Measurements from ENCODE around the gene USP30.
"Not testable (repeated sequence)": the region's sequence is repeated elsewhere in the genome, so short reads cannot be mapped to it uniquely, and the experiment has no call there.

USP30 gene, protein sequence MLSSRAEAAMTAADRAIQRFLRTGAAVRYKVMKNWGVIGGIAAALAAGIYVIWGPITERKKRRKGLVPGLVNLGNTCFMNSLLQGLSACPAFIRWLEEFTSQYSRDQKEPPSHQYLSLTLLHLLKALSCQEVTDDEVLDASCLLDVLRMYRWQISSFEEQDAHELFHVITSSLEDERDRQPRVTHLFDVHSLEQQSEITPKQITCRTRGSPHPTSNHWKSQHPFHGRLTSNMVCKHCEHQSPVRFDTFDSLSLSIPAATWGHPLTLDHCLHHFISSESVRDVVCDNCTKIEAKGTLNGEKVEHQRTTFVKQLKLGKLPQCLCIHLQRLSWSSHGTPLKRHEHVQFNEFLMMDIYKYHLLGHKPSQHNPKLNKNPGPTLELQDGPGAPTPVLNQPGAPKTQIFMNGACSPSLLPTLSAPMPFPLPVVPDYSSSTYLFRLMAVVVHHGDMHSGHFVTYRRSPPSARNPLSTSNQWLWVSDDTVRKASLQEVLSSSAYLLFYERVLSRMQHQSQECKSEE
- 6.0 to 21.6 (median 14.9) reads per million in 18 experiments for total RNA-seq

DNA sequence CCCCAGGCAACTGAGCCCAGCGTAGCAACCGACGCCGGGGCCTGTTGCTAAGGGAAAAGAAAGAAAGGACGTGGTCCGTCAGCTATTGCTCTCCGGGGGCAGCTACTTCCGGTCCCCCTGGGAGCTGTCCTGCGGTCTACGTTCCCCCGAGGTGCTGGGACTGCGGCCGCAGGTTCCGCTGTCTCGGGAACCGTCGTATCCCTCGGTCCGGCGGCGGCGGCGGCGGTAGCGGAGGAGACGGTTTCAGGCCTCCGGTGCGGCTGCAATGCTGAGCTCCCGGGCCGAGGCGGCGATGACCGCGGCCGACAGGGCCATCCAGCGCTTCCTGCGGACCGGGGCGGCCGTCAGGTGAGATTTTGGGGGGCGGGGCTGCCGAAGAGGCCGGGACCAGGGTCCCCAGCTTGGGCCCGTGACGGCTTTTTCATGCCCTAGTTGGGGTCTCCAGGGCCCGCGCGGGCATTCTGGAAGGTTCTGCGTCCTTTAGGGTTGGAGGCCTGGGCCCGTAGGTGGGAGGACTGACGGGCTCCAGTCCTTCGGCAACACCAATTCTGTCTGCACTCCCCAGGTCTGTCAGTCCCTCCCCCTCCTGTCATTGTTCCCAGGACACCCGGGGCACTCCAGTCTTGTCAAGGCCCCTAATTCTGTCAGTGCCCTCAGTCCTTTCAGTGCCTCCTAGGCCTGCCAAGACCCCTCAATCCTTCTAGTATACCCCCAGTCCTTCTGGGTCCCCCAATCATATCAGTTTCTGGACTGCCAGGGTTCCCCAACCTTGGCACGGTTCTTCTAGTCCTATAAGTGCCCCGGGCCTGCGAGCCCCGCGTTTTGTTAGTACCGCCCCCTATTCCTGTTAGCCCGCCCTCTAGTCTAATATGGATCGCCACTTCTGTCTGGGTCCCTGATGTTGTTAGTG, at the start of gene USP30:
TSS of gene USP30 (plus strand) at position 163 of the 910 bp plus-strand sequence. CDS start at position 266, 103 bp downstream.
- DNase-seq: peak; percentile 89

DNA sequence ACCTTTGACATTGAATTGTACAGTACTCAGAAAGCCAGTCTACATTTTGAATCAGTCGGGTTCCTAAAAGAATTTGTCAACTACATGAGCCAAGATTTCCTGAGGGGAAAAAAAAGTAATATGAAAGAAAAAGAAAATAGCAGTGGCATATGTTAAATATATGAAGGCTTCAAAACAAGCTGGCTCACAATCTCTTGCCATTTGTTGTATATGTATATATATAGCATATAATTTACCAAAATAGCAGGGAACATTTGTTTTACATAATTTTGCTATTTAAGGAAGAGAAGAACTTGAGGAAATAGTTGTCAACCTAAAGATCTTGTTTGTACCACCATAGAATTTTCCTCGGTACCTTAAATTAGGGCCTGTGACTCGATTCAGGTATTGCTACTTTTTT, 48.4 kb upstream of the USP30 start:
- DNase-seq: no peak

DNA sequence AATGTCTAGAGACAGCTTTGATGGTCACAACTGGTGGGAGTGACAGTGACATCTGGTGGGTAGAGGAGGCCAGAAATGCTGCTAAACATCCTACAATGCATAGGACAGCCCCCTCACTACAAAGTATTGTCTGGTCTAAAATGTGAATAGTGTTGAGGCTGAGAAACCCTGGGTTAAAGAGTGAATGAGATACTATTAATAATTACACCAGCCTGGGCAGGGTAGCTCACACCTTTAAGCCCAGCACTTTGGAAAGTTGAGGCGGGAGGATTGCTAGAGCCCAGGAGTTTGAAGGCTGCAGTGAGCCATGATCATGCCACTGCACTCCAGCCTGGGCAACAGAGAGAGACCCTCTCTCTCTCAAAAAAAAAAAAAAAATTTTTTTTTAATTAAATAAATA, 42.6 kb upstream of the USP30 start:
- no peak for DNase-seq

DNA sequence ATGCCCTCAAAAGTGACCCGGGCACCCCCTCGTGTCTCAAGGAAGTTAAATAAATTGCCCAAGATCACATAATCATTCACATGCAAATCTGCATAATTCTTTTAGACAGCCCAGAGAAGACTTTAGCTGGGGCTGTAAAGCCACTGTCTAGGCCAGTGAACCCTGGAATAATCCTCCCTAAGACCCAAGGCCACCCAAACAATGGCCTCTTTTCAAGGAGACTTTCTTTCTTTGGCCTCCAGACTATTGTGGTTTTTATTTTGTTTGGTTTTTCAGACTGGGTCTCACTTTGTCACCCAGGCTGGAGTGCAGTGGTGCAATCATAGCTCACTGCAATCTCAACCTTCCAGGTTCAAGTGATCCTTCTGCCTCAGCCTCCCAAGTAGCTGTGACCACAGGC, 42.1 kb upstream of the USP30 start:
- no peak for DNase-seq

DNA sequence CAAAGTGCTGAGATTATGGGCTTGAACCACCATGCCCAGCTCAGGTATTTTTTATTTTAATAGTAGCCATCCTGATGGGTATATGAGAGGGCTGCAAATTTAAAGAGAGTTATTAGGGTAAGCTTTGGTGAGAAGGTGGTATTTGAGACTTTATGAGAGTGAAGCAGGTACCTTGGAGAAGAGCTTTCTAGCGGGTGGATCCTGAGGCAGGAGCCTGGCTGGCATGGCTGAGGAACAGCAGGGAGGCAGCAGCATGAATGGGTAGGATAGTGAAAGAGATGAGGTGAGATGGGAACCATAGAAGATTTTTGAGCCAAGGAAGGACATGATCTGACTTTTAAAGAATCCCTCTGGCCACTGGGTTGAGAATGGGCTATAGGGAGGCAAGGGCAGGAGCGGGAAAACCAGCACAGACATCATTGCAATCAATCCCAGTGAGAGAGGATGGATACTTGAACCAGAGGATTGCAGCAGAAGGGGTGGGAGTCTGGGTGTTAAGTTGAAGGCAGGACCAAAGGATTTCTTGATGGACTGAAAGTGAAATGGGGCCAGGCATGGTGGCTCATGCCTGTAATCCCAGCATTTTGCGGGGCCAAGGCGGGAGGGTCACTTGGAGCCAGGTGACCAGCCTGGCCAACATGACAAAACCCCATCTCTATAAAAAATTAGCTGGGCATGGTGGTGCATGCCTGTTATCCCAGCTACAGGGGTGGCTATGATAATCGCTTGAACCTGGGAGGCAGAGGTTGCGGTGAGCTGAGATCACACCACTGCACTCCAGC, 37.2 kb upstream of the USP30 start:
- no peak for DNase-seq

DNA sequence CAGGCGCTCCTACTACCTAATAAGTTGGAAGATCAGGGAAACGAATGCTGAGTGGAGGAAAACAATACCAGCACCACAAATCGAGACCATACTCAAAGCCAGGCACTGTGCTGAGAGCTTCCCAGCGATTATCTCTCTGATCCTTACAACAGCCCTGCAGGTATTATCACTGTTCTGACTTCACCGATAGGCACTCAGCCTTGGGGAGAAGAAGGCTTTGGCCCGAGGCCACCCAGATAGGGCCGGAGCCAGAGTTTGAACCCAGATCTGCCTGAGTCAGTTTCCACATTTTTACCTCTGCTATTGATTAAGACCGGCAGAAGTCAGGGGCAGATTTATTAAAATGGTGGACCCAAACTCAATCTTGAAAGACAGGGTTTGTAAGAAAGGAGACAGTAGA, 36.4 kb upstream of the USP30 start:
- no peak for DNase-seq

DNA sequence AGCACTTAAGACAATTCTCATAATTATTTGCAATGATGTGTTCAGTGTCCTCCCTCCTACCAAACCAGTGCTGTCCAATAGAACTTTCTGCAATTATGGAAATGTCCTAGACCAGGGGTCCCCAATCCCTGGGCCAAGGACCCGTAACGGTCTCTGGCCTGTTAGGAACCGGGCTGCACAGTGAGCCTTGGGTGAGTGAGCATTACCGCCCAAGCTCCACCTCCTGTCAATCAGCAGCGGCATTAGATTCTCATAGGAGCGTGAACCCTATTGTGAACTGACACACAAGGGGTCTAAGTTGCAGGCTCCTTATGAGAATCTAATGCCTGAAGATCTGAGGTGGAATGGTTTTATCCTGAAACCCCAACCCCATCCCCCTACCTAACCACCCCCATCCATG, 35.4 kb upstream of the USP30 start:
- no peak for DNase-seq

DNA sequence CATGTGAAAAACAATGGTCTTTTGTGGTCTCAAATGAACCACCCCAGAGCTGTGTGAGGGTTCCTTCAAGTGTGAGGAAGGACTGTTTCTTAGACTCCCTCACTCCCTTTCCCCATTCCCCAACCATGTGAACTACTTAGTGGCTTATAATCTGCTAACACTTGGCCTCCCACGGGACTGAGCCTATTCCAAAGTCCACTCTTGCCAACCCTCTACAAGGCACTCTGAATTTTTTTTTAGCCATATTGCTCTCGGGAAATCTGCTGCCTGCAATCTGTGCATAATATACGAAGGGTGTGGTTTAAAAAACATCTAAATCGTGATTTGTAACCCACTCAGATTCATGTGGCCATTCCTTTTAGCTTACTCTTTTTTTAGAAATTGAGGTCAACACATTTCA, 34.1 kb upstream of the USP30 start:
- no peak for DNase-seq

DNA sequence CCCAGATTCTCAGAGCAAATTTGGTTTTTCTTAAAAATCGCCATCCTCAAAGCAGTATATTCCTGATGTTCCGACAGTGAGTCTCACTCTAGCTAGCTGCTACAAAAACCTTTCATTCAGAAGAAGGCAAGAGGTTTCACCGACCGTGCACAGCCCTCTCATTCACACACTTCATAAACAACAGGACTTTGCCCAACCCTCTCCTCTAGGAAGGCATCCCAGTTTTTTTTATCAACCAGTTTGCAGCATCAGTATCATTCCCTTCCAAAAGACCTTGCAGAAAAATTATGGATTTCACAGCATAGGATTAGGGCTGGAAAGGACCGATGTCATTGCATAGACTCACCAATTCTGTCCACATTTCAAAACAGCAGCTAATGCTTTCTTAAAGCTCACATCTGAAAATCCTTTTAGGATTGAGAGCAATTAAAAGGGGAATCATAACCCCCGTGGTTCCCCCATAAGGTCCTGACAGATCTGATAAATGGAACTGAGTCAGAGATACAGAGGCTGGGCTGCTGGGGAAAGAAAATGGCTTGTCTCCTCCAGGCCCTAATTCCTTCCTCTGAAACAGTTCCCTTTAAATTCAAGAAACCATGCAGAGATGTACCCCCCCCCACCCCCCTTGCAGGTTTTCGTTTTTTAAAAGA, 32.1 kb upstream of the USP30 start:
- no peak for DNase-seq

DNA sequence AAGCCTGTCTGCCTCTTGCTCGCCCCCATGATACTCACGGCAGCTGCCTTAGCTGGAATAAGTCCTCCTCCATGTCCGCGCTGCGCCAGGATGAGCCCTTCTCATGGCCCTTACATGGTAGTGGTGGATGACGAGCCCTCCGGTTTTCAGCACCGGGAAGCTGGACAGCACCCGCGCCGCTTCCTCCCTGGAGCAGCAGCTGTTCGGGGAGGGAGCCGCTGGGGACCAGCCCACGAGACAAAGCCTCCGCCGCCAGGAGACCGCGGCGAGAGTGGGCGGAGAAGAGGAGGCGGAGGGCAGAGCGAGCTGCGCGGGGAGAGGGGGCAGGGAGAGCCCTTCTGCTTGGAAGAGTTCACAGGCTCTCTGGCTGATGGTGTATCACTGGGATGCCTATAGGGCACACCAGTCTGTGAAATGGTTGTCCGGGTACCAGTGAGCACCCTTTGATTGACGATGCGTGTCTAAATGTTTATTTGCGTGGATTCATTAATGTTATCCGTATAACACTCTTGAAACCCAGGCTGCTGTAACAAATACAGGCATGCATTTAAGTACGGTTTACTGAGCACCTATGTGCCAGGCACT, 31.5 kb upstream of the USP30 start, which contains the start of gene SVOP:
TSS of gene SVOP (minus strand) at position 273 of the 585 bp plus-strand sequence. CDS start at position 73, 200 bp downstream.
- peak; percentile 70 to 85 for DNase-seq

DNA sequence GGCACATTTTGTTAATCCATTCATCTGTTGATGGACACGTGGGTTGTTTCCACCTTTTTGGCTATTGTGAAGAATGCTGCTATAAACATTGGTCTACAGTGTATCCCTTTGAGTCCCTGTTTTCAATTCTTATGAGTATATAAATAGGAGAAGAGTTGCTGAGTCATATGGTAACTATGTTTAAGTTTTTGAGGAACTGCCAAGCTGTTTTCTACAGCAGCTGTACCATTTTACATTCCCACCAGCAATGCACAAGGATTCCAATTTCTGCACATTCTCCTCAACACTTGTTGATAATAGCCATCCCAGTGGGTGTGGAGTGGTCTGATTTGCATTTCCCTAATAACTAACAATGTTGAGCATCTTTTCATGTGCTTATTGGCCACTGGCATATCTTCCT, 24.6 kb upstream of the USP30 start:
- DNase-seq: peak; percentile 20 to 48

DNA sequence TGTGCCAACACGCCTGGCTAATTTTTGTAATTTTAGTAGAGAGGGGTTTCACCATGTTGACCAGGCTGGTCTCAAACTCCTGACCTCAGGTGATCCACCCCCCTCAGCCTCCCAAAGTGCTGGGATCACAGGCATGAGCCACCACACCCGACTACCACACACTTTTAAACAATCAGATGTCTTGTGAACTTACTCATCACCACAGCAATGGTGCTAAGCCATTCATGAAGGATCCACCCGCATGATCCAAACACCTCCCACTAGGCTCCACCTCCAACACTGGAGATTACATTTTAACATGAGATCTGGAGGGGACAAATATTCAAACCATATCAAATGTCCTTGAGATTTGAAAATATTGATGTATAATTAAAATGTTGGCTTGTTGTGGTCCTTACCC, 23.8 kb upstream of the USP30 start:
- not testable (repeated sequence) for DNase-seq

DNA sequence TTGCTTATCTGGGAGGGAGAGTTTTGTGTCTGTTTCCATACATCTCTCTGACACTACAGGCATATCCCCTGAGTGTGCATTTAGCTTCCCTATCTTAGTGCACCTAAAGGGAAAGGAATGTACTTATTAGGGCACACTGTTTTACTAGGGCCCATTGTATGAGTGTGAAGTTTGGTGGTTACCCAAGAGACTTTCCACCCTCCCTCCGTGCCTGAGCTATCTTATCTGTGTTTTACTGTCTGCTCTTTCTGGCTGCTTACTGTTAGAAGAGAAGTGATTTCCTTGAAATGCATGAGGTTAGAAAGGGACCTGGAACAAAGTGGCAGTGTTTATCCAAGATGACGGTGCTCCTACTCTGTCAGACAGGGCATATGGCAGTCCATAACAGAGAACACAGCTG, 23.0 kb upstream of the USP30 start:
- DNase-seq: no peak

DNA sequence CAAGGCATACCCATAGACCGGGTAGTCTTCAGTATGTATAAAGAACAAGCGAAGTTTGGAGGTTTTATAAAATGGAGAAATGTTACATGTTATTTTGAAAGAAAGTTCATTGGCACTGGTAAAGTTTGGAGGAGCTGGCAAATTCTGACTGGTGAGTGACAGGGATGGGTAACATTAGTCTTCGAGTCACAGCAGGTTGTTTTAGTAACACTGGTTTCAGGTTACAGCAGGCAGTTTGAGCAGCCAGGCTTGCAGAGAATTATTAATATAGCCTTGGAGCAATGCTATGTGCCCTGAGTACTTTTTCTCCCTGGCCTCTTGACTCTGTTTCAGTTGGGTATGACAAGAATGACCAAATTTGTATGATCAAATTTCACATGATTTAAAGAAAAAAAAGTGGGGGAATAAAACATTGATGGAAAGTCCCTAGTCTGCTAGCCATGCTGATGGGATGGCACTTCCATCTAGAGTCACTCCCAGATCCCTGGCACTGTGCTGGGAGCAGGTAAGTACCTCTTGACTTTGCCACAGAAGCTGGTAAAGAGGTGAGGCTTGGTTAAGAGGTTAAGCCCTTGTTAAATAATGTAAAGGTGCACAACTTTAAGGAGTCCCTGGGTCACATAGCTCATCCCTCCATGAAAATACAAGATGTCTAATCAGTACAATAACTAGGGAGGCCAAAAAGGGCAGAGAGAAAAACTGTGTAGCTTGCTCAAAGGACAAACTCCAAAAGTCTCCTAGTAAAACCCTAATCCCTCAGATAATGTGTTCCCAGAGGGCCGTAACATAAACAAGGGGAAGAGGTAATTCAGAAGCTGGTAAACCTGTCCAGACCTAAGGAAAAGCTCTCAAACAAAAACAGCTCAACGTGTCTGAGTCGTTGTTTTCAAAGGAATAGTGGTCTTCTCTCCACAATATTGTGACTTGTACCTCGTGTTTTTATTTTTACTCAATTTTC, 18.9 kb upstream of the USP30 start:
- DNase-seq: no peak

DNA sequence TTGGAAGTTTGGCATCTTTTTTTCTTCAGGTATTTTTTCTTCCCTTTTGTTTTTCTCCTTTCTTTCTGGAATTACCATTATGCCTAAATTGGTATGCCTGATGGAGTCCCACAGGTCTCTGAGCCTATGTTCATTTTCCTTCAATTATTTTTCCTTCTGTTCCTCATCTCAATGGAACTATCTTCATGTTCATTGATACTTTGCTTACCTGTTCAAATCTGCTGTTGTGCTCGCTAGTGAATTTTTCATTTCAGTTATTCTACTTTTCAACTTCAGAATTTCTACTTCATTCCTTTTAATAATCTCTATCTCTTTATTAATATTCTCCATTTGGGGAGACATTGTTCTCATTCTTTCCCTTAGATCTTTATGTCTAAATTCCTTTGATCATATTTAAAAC, 15.4 kb upstream of the USP30 start:
- DNase-seq: no peak

DNA sequence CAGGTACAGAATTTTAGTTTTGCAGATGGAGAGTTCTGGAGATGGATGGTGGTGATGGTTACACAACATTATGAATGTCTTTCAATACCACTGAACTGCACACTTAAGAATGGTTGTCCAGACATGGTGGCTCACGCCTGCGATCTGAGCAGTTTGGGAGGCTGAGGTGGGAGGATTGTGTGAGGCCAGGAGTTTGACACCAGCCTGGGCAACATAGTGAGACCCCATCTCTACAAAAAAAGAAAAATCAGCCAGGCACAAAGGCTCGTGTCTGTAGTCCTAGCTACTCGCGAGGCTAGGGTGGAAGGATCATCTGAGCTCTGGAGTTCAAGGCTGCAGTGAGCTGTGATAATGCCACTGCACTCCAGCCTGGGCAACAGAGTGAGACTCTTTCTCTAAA, 8.1 kb upstream of the USP30 start:
- DNase-seq: no peak

DNA sequence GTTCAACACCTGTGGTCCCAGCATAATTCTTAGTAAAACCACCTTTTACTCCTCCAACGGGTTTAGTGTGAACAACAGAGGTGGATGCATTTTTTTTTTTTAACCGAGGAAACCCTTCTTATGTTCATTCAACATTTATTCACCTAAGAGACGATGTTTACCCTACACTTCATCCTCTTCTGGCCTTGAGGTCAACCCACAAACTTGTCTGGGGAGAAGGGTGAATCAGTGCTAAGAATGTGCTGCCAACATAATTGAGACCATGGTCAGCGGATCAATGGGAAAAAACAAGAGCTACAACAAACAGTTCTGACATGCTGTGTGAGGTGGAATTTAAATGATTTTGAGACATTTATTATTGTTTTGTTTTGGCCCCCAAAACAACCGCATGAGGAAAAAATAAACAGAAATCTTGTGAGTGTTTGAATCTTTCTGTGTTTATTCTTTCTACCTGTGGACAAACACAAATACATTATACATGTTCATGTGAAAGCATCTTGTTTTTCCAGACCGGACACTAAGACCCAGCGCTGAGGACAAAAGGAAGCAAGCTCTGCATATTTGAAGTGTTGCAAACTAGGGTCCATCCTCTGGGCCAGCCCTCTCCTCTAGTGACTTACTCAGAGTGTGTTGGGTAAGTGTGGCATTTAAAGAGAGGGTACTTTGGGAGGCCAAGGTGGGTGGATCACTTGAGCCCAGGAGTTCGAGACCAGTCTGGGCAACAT, 5.1 kb upstream of the USP30 start:
- DNase-seq: no peak

DNA sequence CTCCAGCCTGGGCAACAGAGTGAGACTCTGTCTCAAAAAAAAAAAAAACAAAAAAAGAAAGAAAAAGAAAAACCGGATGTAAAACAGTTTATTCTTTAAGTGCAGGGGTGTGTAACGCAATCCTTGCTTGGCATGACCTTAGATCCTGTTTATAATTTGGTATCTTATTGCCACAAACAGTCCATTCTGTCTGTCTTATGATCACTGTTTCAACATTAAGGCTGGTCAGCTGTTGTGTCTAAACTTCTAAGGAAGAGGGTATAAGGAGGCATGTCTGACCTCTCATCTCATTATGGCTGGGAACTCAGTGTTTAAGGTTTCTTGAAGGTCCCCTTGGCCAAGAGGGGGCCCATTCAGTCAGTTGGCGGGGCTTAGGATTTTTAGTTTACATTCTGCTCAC, 3.7 kb upstream of the USP30 start:
- peak; percentile 66 to 72 for DNase-seq

DNA sequence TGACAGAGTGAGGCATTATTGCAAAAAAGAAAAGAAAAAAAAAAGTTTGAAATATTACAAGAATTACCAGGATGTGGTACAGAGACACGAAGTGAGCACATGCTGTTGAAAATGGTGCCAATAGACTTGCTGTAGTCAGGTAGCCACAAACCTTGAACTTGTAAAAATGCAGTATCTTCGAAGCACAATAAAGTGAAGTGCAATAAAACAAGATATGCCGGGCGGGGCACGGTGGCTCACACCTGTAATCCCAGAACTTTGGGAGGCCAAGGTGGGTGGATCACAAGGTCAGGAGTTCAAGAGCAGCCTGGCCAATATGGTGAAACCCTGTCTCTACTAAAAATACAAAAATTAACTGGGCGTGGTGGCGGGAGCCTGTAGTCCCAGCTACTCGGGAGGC, 2.6 kb upstream of the USP30 start:
- DNase-seq: peak in 1 of 2 donors; percentile 8

DNA sequence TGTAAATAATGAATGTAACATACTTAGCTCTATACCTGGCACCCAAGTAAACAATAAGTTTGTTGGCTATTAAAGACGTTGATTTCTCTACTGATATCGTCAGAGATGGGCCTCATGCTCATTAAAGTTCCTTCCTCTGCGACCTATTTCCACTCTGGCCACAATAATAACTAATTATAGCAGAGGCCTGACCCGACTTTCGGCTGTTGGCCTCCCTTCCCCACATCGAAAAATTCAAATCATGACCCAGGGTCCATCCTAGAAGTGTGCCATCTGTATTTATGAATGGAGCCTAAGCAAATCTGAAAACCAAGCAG, 321 bp upstream of the USP30 start:
- DNase-seq: no peak

Measured in inflammatory macrophage (primary cell).